Measurements from ENCODE around the gene FLNC. TPM values are rescaled to one million over a fixed set of nuclear protein-coding genes. Genes with fewer than 3 reads are reported as not detected.

The FLNC gene
- total RNA-seq, 1 donor from 2014 or later, result 131 TPM

- no peak for DNase-seq (ENCODE audit: extremely low read depth, low read depth, low spot score)
Measured at GRCh38 chr7:128842674-128843641, 12.8 kb downstream of the FLNC start.

GRCh38 chr7:128843938-128844621 lies 13.9 kb downstream of the FLNC start:
- DNase-seq (ENCODE audit: extremely low read depth, low read depth, low spot score), result no peak

DNA sequence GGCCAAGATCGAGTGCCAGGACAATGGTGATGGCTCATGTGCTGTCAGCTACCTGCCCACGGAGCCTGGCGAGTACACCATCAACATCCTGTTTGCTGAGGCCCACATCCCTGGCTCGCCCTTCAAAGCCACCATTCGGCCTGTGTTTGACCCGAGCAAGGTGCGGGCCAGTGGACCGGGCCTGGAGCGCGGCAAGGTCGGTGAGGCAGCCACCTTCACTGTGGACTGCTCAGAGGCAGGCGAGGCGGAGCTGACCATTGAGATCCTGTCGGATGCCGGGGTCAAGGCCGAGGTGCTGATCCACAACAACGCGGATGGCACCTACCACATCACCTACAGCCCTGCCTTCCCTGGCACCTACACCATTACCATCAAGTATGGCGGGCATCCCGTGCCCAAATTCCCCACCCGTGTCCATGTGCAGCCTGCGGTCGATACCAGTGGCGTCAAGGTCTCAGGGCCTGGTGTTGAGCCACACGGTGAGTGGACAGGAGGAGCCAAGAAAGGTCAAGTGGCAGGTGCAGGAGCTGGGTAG lies 14.6 kb downstream of the FLNC start:
- DNase-seq (ENCODE audit: extremely low read depth, low read depth, low spot score), result no peak

DNA sequence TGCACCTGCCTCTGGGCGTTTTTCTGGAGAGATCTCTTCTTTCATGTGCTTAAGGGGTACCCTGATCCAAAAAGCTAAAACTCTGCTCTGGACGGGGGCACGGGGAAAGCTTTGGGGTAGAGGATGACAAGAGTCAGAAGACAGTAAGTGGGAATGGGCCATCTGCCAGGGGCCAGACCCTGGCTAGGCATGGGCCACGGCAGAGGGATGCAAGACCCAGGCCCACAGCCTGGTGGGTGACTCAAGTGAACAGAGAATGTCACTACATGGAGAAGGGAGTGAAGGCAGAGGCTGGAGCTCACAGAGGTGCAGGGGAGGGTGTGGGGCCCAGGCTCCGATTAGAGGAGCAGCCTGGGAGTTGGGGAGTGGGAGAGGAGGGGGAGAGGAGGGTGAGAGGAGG lies 15.3 kb downstream of the FLNC start:
- no peak for DNase-seq (ENCODE audit: extremely low read depth, low read depth, low spot score)

GRCh38 chr7:128845987-128846386 lies 15.8 kb downstream of the FLNC start:
- no peak for DNase-seq (ENCODE audit: extremely low read depth, low read depth, low spot score)

- no peak for DNase-seq (ENCODE audit: extremely low read depth, low read depth, low spot score)
Measured at GRCh38 chr7:128846781-128847444, 16.7 kb downstream of the FLNC start.

- no peak for DNase-seq (ENCODE audit: extremely low read depth, low read depth, low spot score)
Measured at GRCh38 chr7:128847721-128848211, 17.6 kb downstream of the FLNC start.

DNA sequence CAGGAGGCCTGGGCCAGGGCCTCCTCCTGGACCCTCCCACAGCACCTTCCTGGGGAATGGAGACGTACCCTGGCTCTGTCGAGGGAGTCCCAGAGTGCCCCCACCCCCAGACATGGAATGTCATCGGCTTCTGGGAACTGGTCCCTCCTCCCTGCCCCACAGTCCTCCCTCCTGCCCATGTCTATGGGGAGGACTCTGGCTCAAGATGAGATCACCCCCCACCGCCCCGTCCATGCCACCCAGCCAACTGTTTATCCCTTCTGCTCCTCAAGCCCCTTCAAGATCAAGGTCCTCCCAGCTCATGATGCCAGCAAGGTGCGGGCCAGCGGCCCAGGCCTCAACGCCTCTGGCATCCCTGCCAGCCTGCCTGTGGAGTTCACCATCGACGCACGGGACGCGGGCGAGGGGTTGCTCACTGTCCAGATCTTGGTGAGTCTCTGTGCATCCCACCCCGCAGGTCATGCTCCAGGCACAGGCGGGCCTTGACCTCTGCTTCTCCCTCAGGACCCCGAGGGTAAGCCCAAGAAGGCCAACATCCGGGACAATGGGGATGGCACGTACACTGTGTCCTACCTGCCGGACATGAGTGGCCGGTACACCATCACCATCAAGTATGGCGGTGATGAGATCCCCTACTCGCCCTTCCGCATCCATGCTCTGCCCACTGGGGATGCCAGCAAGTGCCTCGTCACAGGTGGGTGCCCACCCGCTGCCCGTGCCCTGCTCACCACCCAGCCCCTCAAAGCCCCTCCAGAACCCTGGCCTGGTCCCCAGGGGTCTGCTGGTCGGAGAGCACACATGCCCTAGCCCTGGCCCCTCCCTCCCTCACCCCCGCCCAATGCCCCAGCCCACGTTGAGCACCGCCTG lies 18.3 kb downstream of the FLNC start:
- no peak for DNase-seq (ENCODE audit: extremely low read depth, low read depth, low spot score)

- DNase-seq (ENCODE audit: extremely low read depth, low read depth, low spot score), result no peak
Measured at GRCh38 chr7:128849156-128849515, 18.9 kb downstream of the FLNC start.

DNA sequence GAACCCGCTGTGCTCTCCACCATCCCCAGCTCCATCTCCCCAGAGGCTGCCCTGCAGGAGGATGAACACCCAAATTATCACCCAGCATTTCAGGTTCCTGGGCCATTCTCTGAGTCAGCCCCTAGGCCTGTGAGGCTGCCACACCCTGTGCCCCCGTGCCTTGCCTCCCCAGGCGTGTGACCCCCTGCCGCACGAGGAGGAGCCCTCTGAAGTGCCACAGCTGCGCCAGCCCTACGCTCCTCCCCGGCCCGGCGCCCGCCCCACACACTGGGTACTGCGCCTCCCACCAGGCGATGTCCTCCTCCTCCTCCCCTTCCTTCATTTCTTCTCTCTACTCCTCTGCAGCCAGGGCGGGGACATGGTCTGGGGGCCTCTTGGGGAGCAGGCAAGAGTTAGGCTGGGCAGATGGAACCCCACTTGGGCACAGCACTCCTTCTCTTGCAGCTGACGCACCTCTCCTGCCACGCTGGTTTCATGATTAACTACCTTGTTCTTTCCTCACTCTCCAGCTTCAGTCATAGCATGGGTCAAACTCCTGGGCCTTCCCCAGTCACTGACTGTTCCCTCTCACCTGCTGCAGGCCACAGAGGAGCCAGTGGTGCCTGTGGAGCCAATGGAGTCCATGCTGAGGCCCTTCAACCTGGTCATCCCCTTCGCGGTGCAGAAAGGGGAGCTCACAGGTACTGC lies 19.7 kb downstream of the FLNC start:
- DNase-seq (ENCODE audit: extremely low read depth, low read depth, low spot score), result no peak

- no peak for DNase-seq (ENCODE audit: extremely low read depth, low read depth, low spot score)
Measured at GRCh38 chr7:128852537-128853254, 22.5 kb downstream of the FLNC start.

DNA sequence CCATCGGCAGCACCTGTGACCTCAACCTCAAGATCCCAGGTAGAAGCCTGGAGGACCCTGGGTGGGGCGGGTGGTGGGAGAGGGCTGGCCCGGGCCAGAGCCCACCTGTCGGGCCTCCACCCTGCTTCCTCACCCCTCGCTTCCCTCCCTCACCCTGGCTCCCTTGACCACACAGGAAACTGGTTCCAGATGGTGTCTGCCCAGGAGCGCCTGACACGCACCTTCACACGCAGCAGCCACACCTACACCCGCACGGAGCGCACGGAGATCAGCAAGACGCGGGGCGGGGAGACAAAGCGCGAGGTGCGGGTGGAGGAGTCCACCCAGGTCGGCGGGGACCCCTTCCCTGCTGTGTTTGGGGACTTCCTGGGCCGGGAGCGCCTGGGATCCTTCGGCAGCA lies 23.6 kb downstream of the FLNC start:
- no peak for DNase-seq (ENCODE audit: extremely low read depth, low read depth, low spot score)

GRCh38 chr7:128854396-128854795 lies 24.2 kb downstream of the FLNC start:
- no peak for DNase-seq (ENCODE audit: extremely low read depth, low read depth, low spot score)

DNA sequence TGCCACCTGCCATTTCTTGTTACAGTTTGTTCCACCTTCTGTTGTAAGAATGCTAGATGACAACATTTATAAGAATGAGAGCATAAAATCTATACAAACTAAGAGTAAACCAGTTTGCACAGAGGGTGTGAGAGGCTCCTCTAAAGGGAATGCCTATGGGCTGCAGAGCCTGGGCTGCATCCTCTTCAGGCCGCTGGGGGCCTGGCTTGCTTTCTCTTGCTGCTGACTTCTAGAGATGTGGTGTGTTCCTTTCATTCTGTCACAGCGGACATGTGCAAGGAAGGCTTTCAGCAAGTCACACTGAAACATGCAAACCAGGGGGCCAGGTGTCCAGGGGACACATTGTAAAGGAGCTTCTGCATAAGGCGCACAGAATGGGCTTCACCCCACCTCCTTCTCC lies 25.4 kb downstream of the FLNC start:
- no peak for DNase-seq (ENCODE audit: extremely low read depth, low read depth, low spot score)

DNA sequence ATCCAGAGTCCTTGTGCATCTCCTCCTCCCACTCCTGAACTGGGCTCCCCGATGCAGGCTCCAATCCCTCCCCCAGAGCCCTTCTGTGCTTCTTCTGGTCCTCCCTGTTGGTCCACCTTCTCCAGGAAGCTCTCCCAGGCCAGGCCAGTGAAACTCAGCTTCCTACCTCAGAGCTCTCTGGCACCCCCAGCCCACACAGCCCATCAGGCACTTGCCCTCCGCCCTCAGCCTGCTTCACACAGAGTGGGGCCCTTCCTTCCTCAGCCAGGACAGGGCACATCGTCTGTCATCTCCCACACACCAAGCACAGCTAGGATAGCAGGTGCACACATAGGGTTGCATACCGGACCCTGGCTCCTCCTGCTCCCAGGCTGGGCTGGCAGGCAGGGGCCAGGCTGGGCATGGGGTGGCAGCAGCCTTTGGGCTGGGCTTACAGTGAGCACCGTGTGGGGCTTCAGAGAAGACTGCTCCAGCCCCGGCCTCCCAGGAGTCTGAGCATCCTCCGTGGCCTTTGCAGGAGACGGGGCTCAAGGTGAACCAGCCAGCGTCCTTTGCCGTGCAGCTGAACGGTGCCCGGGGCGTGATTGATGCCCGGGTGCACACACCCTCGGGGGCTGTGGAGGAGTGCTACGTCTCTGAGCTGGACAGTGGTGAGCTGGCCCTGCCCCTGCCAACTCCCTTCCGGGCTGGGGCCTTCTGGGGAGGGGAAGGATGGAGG lies 26.0 kb downstream of the FLNC start:
- no peak for DNase-seq (ENCODE audit: extremely low read depth, low read depth, low spot score)

DNA sequence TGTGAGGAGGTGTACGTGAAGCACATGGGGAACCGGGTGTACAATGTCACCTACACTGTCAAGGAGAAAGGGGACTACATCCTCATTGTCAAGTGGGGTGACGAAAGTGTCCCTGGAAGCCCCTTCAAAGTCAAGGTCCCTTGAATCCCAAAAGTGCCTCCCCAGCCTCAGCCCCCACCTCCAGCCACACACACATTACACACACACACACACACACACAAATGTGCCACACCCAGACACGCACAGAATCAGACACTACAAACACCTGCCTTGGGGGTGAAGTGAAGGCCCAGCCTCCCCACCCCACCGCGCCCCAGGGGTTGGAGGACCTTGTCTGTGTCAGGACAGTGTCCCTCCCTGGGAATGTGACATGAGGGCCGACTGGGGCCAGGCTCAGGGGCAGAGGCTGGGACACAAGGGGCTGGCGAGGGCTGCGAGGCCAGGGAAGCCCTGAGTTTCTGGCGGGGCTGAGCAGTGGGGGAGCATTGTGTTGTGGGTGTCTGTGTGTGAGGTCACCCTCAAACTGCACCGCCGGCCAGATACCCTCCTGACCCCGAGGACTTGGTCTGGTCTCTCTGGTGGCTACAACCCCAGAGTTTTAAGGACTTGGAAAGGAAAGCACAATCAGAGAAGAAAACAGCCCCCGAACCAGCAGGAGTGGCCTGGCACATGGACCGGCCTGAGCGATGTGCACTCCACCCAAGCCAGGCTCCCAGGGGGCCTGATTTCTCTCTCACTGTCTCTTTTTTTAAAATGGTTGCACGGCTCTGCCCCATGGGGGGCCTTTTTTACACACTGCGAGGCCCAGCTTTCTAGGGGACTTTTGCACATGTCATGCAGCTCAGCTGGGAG lies 28.4 kb downstream of the FLNC start:
- DNase-seq (ENCODE audit: extremely low read depth, low read depth, low spot score), result no peak
